Stomach (tissue), 9 donors: ENCODE measurements around the gene SCYL1. TPM values are rescaled to one million over a fixed set of nuclear protein-coding genes. Genes with fewer than 3 reads are reported as not detected.

Experiments
- DNase-seq, 2 donors: peaks; one replicate each; pipeline versions ENCODE4 v3.0.0 to v3.0.0-alpha.2; 2013 to 2019
- H3K27ac ChIP-seq, 5 donors: fragments of 200-600 bp in 4 of 5; sonication (generic) in 4 of 5; one replicate each; pipeline ENCODE4 v1.5.1; 2013 to 2019; ENCODE audit warnings: mild to moderate bottlenecking in 1 of 5, moderate library complexity in 1 of 5
- H3K27me3 ChIP-seq, 3 donors: fragments of 200-600 bp; sonication (generic); one replicate each; pipeline ENCODE4 v1.5.1; 2017 to 2019; ENCODE audit warnings: mixed run types in 1 of 3
- H3K36me3 ChIP-seq, 4 donors: fragments of 200-600 bp; sonication (generic); 1 replicate in 3 of 4; 2 replicates in 1 of 4; pipeline ENCODE4 v1.5.1; 2016 to 2019
- H3K4me1 ChIP-seq, 4 donors: fragments of 200-600 bp; sonication (generic); one replicate each; pipeline ENCODE4 v1.5.1; 2016 to 2019
- H3K4me3 ChIP-seq, 4 donors: fragments of 200-600 bp; sonication (generic) in 3 of 4; one replicate each; pipeline ENCODE4 v1.5.1; 2016 to 2019; ENCODE audit warnings: mild to moderate bottlenecking in 1 of 4
- H3K9me3 ChIP-seq, 4 donors: fragments of 200-600 bp; sonication (generic); one replicate each; pipeline ENCODE4 v1.5.1; 2016 to 2019
- EP300 ChIP-seq: sonication (generic); formaldehyde crosslinking; IDR thresholded peaks from one replicate; pipeline ENCODE4 v1.6.1; 2017; ENCODE audit warnings: antibody characterized with exemption
- POLR2A ChIP-seq, 4 donors: fragments of 450-650 bp; IDR thresholded peaks; one replicate each; pipeline ENCODE4 v1.6.1; 2016; ENCODE audit warnings: antibody characterized with exemption in 4 of 4, control low read depth in 2 of 4, mild to moderate bottlenecking in 1 of 4, moderate library complexity in 1 of 4
- POLR2AphosphoS5 ChIP-seq, 3 donors: sonication (generic); formaldehyde crosslinking; IDR thresholded peaks; one replicate each; pipeline ENCODE4 v1.6.1; 2016; ENCODE audit warnings: antibody characterized with exemption in 3 of 3
- WGBS, 5 donors: extraction: QIAGEN DNeasy Blood & Tissue Kit in 3 of 5; methylation state at CpG; one replicate each; pipeline versions ENCODE4 v1.1.5 to v1.1.7; 2013 to 2018; 5-methylcytosine and 5-hydroxymethylcytosine counted together
- intact Hi-C: fragments of 100-400 bp; cut with DNase I; formaldehyde crosslinking; loops from one replicate; pipeline ENCODE4 v1.15.1; 2023; ENCODE audit warnings: low total_unique reads
- polyA plus RNA-seq, 3 donors: library from polyadenylated mRNA; stranded (reverse); fragments of 200-250 nt; gene quantifications; one replicate each; pipeline ENCODE4 v1.2.3, GENCODE V29; 2013
- total RNA-seq, 5 donors: library from RNA; depleted of rRNA; stranded (reverse); fragments of >200 nt; gene quantifications; one replicate each; pipeline versions ENCODE4 v1.1.0 to v1.2.3, GENCODE V29; 2014 to 2016
- TF ChIP-seq, protein P1 (sequence below), 7 experiments: fragments of 450-650 bp in 4 of 7; fragments of 200-600 bp in 3 of 7; sonication (generic) in 3 of 7; IDR thresholded peaks; one replicate each; pipeline ENCODE4 v1.5.1; 2016 to 2019; ENCODE audit warnings: antibody characterized with exemption in 7 of 7, control low read depth in 2 of 7, mild to moderate bottlenecking in 1 of 7
- donor health status: healthy with polysubstance abuse.
- donor health status: Bipolar disorder and iron deficiency.
- donor health status: healthy.

Gene SCYL1
- total and polyA plus RNA-seq, 8 donors = 3.5 to 94.8 (median 75.1) TPM

DNA sequence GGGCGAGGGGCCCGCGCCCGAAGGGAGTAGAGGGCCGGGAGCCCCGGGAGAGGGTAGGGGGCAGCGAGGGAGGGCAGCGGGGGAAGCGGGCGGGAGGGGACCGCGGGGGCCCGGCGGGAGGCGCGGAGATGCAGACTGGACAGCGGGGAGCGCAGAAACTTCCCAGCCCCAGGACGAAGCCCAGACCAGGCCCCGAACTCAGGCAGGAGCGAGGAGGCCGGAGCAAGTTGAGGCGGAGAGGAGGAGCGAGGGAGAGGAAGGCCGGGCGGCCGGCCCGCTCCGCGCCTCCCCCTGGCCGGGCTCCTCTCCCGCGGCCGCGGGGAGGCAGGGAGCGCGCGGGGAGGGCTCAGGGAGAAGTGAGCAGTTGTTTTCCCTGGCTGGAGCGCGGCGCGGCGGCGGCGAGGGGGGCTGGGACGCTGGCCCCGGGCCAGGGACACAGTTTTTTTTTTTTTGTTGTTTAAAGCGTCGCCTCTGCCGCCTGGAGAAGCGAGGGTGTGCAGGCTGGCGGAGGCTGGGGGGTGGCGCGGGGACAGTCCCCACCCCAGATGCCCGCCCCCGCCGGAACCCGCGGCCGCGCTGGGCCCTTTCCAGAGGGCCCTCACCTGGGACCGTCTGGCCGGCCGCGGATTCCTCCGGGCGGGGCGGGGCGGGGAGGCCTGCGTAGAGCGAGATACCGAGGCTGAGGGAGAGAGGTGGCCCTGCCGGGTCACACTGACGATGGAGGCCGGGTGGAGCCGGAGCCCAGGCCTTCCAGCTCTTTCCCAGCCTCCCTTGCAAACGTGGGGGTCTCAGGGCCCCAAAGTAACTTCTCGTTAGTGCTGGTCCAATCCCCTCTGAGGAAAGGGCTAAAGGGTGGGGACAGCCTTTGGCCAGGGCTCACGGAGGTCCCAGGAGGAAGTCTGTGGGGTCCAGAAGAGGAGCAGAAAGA is 33.4 kb downstream of the SCYL1 start, which contains the start of gene LTBP3:
TSS of gene LTBP3 (minus strand) at position 358 of the 928 bp plus-strand sequence. CDS start 400 bp downstream, outside the sequence.
- Histone ChIP-seq H3K9me3 (no peaks in the 10 kb centered on the region), H3K27me3 (peaks cover 0 to 8% (median 0%) of the 10 kb centered on the region in 3 donors), H3K27ac (peak within 1 kb of the TSS; percentile 88 to 96 (median 94)), H3K36me3 (peaks cover 0 to 8% (median 5%) of the 10 kb centered on the region in 4 donors), H3K4me1 (peaks cover 48 to 75% (median 69%) of the 10 kb centered on the region in 4 donors), H3K4me3 (peak within 1 kb of the TSS; percentile 64 to 73 (median 68))
- intact Hi-C loops = no loop called here
- peak; percentile 87 to 94 for DNase-seq
- 0 to 1% (median 1%) methylated on average over 17 to 79 of the region's 79 CpGs for WGBS, 5 donors
- TF ChIP-seq EP300 (no peak), POLR2A (IDR thresholded peaks at IDR 0.05) (no peak), POLR2AphosphoS5 (IDR thresholded peaks at IDR 0.05) (peak; percentile 31 to 53 (median 37))
- TF ChIP-seq, protein P1, sequence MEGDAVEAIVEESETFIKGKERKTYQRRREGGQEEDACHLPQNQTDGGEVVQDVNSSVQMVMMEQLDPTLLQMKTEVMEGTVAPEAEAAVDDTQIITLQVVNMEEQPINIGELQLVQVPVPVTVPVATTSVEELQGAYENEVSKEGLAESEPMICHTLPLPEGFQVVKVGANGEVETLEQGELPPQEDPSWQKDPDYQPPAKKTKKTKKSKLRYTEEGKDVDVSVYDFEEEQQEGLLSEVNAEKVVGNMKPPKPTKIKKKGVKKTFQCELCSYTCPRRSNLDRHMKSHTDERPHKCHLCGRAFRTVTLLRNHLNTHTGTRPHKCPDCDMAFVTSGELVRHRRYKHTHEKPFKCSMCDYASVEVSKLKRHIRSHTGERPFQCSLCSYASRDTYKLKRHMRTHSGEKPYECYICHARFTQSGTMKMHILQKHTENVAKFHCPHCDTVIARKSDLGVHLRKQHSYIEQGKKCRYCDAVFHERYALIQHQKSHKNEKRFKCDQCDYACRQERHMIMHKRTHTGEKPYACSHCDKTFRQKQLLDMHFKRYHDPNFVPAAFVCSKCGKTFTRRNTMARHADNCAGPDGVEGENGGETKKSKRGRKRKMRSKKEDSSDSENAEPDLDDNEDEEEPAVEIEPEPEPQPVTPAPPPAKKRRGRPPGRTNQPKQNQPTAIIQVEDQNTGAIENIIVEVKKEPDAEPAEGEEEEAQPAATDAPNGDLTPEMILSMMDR (IDR thresholded peaks at IDR 0.05) = no peak

DNA sequence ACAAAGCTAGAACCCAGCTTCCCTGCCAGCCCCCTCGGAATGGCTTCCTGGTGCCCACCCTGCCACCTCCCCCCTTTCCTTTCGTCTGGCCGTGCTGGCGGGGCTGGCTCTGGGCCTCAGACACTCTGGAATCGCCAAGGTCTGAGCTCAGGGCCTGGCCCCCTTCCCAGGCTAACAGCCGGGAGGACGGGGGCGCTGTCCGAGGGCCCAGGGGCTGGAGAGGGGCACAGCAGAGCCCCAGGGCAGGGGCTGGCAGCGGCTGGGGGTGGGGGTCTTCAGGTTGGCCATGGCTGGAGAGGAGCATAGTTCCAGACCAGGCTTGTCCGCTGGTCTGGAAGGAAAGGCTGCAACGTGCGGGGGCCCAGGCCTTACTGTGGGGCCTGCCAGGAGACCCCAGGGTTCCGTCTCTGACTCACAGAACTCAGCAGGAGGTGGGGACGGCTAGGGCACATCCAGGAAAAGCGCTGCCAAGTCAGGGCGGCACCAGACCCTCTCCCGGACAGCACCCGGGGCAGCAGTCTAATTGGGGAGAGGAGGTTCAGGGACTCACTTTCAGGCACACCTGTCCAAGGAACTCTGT is 34.1 kb downstream of the SCYL1 start:
- Histone ChIP-seq H3K4me3 (peak overlapping the region; percentile 64 to 73 (median 68)), H3K4me1 (peaks cover 48 to 68% (median 61%) of the 10 kb centered on the region in 4 donors), H3K27me3 (peaks cover 0 to 8% (median 0%) of the 10 kb centered on the region in 3 donors), H3K9me3 (no peaks in the 10 kb centered on the region), H3K36me3 (peaks cover 0 to under 1% (median 0%) of the 10 kb centered on the region in 4 donors), H3K27ac (peak overlapping the region; percentile 88 to 96 (median 94))
- 29 to 48% (median 39%) methylated on average over 13 to 19 of the region's 19 CpGs for WGBS, 5 donors
- TF ChIP-seq POLR2A (IDR thresholded peaks at IDR 0.05) (no peak), POLR2AphosphoS5 (IDR thresholded peaks at IDR 0.05) (no peak), EP300 (no peak)
- TF ChIP-seq, protein P1 (IDR thresholded peaks at IDR 0.05) = no peak
- DNase-seq = peak; percentile 44 to 85
- intact Hi-C loops = no loop called here

DNA sequence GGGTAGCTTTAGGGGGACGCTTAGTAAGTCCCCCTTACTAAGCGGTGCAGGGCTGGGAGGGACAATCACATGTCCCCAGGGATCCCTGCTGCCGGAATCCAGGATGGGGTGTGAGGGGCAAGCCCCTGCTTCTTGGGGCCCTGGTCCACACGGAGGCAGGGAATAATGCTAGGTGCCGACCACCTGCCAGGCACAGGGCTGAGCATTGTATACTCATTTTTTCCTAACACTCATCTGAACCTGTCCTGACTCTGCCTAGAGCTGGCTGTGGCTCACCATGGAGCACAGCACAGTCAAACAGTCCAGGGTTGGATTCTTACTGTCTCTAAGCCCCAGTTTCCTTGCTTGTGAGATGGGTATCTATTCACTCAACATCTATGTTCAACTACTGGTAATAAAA is 34.7 kb downstream of the SCYL1 start:
- TF ChIP-seq EP300 (no peak), POLR2AphosphoS5 (IDR thresholded peaks at IDR 0.05) (no peak), POLR2A (IDR thresholded peaks at IDR 0.05) (no peak)
- TF ChIP-seq, protein P1 (IDR thresholded peaks at IDR 0.05) = no peak
- Histone ChIP-seq H3K27me3 (peaks cover 0 to 8% (median 0%) of the 10 kb centered on the region in 3 donors), H3K36me3 (no peaks in the 10 kb centered on the region), H3K4me1 (peaks cover 48 to 62% (median 58%) of the 10 kb centered on the region in 4 donors), H3K9me3 (no peaks in the 10 kb centered on the region), H3K4me3 (no peak overlapping the region), H3K27ac (peak overlapping the region; percentile 88 to 96 (median 94))
- 67 to 83% (median 77%) methylated on average over 3 to 5 of the region's 5 CpGs for WGBS, 5 donors
- DNase-seq = no peak
- intact Hi-C loops = no loop called here

DNA sequence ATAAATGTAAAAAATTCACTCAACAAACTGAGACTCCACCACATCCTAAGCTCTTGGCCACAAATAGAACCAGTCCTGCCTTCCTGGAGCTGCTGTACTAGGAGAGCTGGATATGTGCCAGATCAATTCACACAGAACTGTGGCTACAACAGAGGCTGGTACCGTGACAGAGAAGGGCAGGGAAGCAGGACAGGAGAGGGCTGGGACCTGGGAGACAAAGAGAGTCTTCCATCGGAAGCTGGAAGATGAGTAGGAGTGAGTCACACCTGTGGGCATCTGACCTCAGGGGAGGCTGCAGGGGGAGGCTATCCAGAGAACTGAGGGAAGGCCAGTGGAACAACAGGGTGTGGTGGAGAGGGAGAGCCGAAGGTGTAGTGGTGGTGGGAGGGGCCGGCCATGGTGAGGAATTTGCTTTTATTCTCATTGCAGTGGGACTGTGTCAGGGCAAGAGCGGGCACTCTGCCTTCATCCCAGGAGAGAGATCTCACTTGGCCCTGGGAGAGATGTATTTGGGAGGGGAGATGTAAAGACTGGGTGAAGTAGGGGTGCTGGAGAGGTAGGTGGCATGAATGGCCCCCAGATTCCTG is 35.2 kb downstream of the SCYL1 start:
- 22 to 41% (median 27%) methylated on average over 5 of the region's 5 CpGs for WGBS, 5 donors
- DNase-seq = peak in 1 of 2 donors; percentile 71
- no peak overlapping the region for H3K4me3 ChIP-seq
- peaks cover 45 to 61% (median 53%) of the 10 kb centered on the region in 4 donors for H3K4me1 ChIP-seq
- no peak for TF ChIP-seq POLR2A (IDR thresholded peaks at IDR 0.05)
- no peak for TF ChIP-seq EP300
- TF ChIP-seq, protein P1 (IDR thresholded peaks at IDR 0.05) = no peak
- no peak for TF ChIP-seq POLR2AphosphoS5 (IDR thresholded peaks at IDR 0.05)
- no peaks in the 10 kb centered on the region for H3K36me3 ChIP-seq
- intact Hi-C loops = no loop called here
- H3K27ac ChIP-seq = peak overlapping the region; percentile 53 to 96 (median 94)
- H3K27me3 ChIP-seq = peaks cover 0 to 8% (median 0%) of the 10 kb centered on the region in 3 donors
- H3K9me3 ChIP-seq = no peaks in the 10 kb centered on the region
